ENCODE results near the gene NCAM2. TPM values are rescaled to one million over a fixed set of nuclear protein-coding genes. Genes with fewer than 3 reads are reported as not detected.
A peak's percentile ranks its signal among the peaks of the same experiment; 100 is the strongest.

The NCAM2 gene
- total RNA-seq, 1 experiment from 2014 or later, result not detected

- Mint-ChIP-seq H3K4me1 (ENCODE audit: insufficient read depth, unreplicated experiment) (peaks cover 7% of the 10 kb centered on the region), H3K36me3 (ENCODE audit: insufficient read depth, unreplicated experiment) (no peaks in the 10 kb centered on the region), H3K27ac (ENCODE audit: low read depth, unreplicated experiment) (no peak overlapping the region), H3K4me3 (ENCODE audit: unreplicated experiment) (no peak overlapping the region), H3K27me3 (ENCODE audit: insufficient read depth, unreplicated experiment) (no peaks in the 10 kb centered on the region), H3K9me3 (ENCODE audit: unreplicated experiment) (peaks cover 8% of the 10 kb centered on the region)
- POLR2A ChIA-PET, result interaction anchor here (0.6 kb wide), 1 partner anchor 446 kb away, joined by 3 read pairs; no protein-coding TSS in a partner anchor
- CTCF ChIA-PET, result no interaction called here
- DNase-seq (ENCODE audit: unreplicated experiment), result no peak
- BruUV-seq (replicated peaks), result no TSS peak
- intact Hi-C loops (cut with micrococcal nuclease), result no loop called here
- no peak for TF ChIP-seq CTCF (IDR thresholded peaks at IDR 0.05; ENCODE audit: unreplicated experiment)
Observed at GRCh38 chr21:21046063-21046462, 47.9 kb downstream of the NCAM2 start.

DNA sequence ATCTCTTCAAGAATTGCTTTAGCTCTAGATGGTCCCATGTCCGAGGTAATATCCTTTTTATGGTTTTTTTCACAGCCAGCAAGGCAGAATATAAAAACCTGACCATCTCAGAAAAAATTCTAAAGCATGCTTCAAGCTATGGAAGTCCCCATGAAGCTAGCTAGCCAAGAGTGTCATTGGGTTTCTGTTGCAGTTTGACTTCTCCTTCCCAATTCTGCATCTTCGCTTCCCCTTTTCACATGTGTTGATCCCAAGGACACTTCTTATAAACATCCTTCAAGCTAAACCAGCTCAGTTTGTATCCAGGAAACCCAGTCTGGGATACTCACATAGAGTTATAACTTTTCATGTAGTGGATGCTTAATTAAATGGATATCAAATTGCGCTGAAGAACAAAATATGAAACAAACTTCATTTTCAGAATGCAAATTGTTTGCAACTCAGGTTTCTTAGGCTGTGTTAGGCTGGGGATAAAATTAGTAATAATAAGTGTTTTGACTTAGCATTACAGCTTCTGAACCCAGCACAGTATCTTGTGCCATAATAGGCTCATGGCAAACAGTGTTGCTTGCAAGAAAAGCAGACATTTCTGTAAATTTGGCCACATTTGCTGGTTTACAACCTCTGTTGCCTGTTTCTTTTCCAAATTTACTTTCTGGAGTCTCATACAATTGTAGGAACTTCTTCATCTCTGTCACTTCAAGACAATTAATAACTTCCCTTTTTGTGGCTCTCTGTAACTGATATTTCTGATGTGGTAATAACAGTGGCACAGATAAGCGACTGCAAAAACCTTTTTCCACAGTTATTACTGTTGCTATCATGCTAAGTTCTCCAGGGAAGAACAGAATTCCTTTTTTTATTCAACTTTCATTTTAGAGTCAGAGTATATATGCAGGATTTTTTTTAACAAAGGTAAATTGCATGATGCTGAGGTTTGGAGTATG is 53.2 kb downstream of the NCAM2 start:
- no peak for TF ChIP-seq CTCF (IDR thresholded peaks at IDR 0.05; ENCODE audit: unreplicated experiment)
- Mint-ChIP-seq H3K9me3 (ENCODE audit: unreplicated experiment) (peaks cover 2% of the 10 kb centered on the region), H3K36me3 (ENCODE audit: insufficient read depth, unreplicated experiment) (no peaks in the 10 kb centered on the region), H3K27me3 (ENCODE audit: insufficient read depth, unreplicated experiment) (no peaks in the 10 kb centered on the region), H3K4me1 (ENCODE audit: insufficient read depth, unreplicated experiment) (no peaks in the 10 kb centered on the region), H3K4me3 (ENCODE audit: unreplicated experiment) (no peak overlapping the region), H3K27ac (ENCODE audit: low read depth, unreplicated experiment) (no peak overlapping the region)
- intact Hi-C loops (cut with micrococcal nuclease), result no loop called here
- POLR2A ChIA-PET, result no interaction called here
- no peak for DNase-seq (ENCODE audit: unreplicated experiment)
- CTCF ChIA-PET, result no interaction called here
- BruUV-seq (replicated peaks), result no TSS peak

DNA sequence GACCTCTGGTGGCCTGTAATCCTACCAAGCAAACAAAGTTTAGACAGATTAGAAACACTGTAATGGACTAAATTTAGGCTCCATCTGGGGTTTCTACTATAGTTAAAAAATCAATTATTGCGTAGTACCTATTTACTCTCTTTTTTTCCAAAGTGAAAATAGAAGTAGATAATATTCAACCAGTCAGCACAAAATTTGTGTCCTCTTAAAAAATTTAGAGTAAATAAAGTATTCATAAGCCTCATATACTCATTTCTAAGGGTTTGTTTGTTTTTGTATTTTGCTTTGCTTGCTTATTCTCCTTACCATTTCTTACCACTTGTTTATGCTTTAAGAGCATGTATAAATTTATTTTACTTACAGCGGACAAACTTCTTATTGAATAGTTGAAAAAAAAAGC is 54.5 kb downstream of the NCAM2 start:
- H3K4me3 Mint-ChIP-seq (ENCODE audit: unreplicated experiment), result no peak overlapping the region
- no peak overlapping the region for H3K27ac Mint-ChIP-seq (ENCODE audit: low read depth, unreplicated experiment)
- no peaks in the 10 kb centered on the region for H3K27me3 Mint-ChIP-seq (ENCODE audit: insufficient read depth, unreplicated experiment)
- no peak for TF ChIP-seq CTCF (IDR thresholded peaks at IDR 0.05; ENCODE audit: unreplicated experiment)
- peaks cover 9% of the 10 kb centered on the region for H3K9me3 Mint-ChIP-seq (ENCODE audit: unreplicated experiment)
- H3K36me3 Mint-ChIP-seq (ENCODE audit: insufficient read depth, unreplicated experiment), result no peaks in the 10 kb centered on the region
- no peak for DNase-seq (ENCODE audit: unreplicated experiment)
- peaks cover 8% of the 10 kb centered on the region for H3K4me1 Mint-ChIP-seq (ENCODE audit: insufficient read depth, unreplicated experiment)
- POLR2A ChIA-PET, result no interaction called here
- CTCF ChIA-PET, result no interaction called here
- no TSS peak for BruUV-seq (replicated peaks)
- intact Hi-C loops (cut with micrococcal nuclease), result no loop called here

GRCh38 chr21:21057349-21058062 is 59.3 kb downstream of the NCAM2 start:
- no peak overlapping the region for H3K27ac Mint-ChIP-seq (ENCODE audit: low read depth, unreplicated experiment)
- intact Hi-C loops (cut with micrococcal nuclease), result no loop called here
- H3K4me1 Mint-ChIP-seq (ENCODE audit: insufficient read depth, unreplicated experiment), result peaks cover 11% of the 10 kb centered on the region
- peak overlapping the region; percentile 26 for H3K4me3 Mint-ChIP-seq (ENCODE audit: unreplicated experiment)
- no peaks in the 10 kb centered on the region for H3K36me3 Mint-ChIP-seq (ENCODE audit: insufficient read depth, unreplicated experiment)
- ChIA-PET CTCF (no interaction called here), POLR2A (no interaction called here)
- peaks cover 9% of the 10 kb centered on the region for H3K9me3 Mint-ChIP-seq (ENCODE audit: unreplicated experiment)
- TF ChIP-seq CTCF (IDR thresholded peaks at IDR 0.05; ENCODE audit: unreplicated experiment), result no peak
- DNase-seq (ENCODE audit: unreplicated experiment), result no peak
- no peaks in the 10 kb centered on the region for H3K27me3 Mint-ChIP-seq (ENCODE audit: insufficient read depth, unreplicated experiment)
- no TSS peak for BruUV-seq (replicated peaks)
